GM12878 (cell line): ENCODE data around the gene PLK1. TPM values are rescaled to one million over a fixed set of nuclear protein-coding genes. Genes with fewer than 3 reads are reported as not detected.

Experiments used
- ATAC-seq: fragments of 200-7000 bp; cut with Tn5 transposase; 3 replicates; pipeline ENCODE4 v1.9.1; 2020; ENCODE audit warnings: mild to moderate bottlenecking, moderate library complexity
- BruUV-seq: library from RNA; stranded (reverse); fragments of 400-500 nt; replicated peaks from 2 replicates; lab custom pipeline; 2021; lab: Mats Ljungman, UMichigan
- CTCF ChIA-PET: fragments of 300-600 bp; sonication (Branson Sonifier 250); formaldehyde crosslinking; extraction: SDS; loops from one replicate; lab custom pipeline; 2021; ENCODE audit warnings: inconsistent platforms; lab: Yijun Ruan, JAX
- POLR2A ChIA-PET: fragments of 350-600 bp; formaldehyde crosslinking; extraction: SDS; loops from one replicate; lab custom pipeline; 2021; ENCODE audit warnings: inconsistent platforms; lab: Charles Lee
- RAD21 ChIA-PET: fragments of 300-600 bp; sonication (Branson Sonifier 250); formaldehyde crosslinking; loops from one replicate; lab custom pipeline; 2023; ENCODE audit warnings: antibody characterized with exemption; ENCODE audit not compliant: unreplicated experiment; lab: Charles Lee
- SMC1A ChIA-PET: fragments of 300-600 bp; sonication (Branson Sonifier 250); formaldehyde crosslinking; loops from one replicate; lab custom pipeline; 2023; ENCODE audit not compliant: unreplicated experiment, uncharacterized antibody; lab: Charles Lee
- DNase-seq: peaks from one replicate; pipeline ENCODE4 v3.0.0-alpha.2; 2011; ENCODE audit warnings: low read depth, low spot score
- FAIRE-seq: peaks from 3 replicates; lab custom pipeline; 2011; peaks lifted over from hg19 to GRCh38; lab: Jason Lieb, UNC
- H2AFZ ChIP-seq: 2 replicates; pipeline ENCODE4 v1.6.0; 2011; ENCODE audit warnings: low read depth, low read length, control low read depth; ENCODE audit not compliant: control insufficient read depth
- H3K27ac ChIP-seq: 2 replicates; pipeline ENCODE4 v1.5.1; 2011; ENCODE audit warnings: control low read depth; ENCODE audit not compliant: control insufficient read depth, insufficient read depth
- H3K27me3 ChIP-seq, 2 experiments: replicated peaks in 1 of 2; 2 replicates each; pipeline versions ENCODE4 v1.6.0 to v1.6.1; 2011; ENCODE audit warnings: low read length in 1 of 2; ENCODE audit not compliant: control insufficient read depth in 2 of 2, insufficient read depth in 2 of 2
- H3K36me3 ChIP-seq, 2 experiments: 2 replicates each; pipeline ENCODE4 v1.5.1; 2011; ENCODE audit warnings: low read length in 1 of 2; ENCODE audit not compliant: control insufficient read depth in 2 of 2, insufficient read depth in 2 of 2
- H3K4me1 ChIP-seq: 2 replicates; pipeline ENCODE4 v1.6.1; 2011; ENCODE audit warnings: mild to moderate bottlenecking, low read length, moderate library complexity, mixed read lengths; ENCODE audit not compliant: control insufficient read depth, insufficient read depth
- H3K4me2 ChIP-seq: 2 replicates; pipeline ENCODE4 v1.6.0; 2011; ENCODE audit warnings: control low read depth; ENCODE audit not compliant: control insufficient read depth, insufficient read depth
- H3K4me3 ChIP-seq: fragments of 200-600 bp; sonication (generic); 2 replicates; pipeline ENCODE4 v1.5.1; 2016
- H3K79me2 ChIP-seq: 2 replicates; pipeline ENCODE4 v1.6.0; 2011; ENCODE audit warnings: low read length; ENCODE audit not compliant: control insufficient read depth, insufficient read depth
- H3K9ac ChIP-seq: 2 replicates; pipeline ENCODE4 v1.8.0; 2011; ENCODE audit warnings: low read length, control low read depth, mixed read lengths; ENCODE audit not compliant: control insufficient read depth, insufficient read depth
- H3K9me3 ChIP-seq: replicated peaks from 3 replicates; pipeline ENCODE4 v1.5.1; 2011; ENCODE audit warnings: mild to moderate bottlenecking, low read length; ENCODE audit not compliant: control insufficient read depth, insufficient read depth
- H4K20me1 ChIP-seq: 2 replicates; pipeline ENCODE4 v1.6.0; 2011; ENCODE audit not compliant: control insufficient read depth, insufficient read depth
- BCL11A ChIP-seq: IDR thresholded peaks from 2 replicates; pipeline ENCODE4 v1.6.1; 2011; ENCODE audit warnings: low read depth, low read length
- NR2C2 ChIP-seq: IDR thresholded peaks from 2 replicates; pipeline ENCODE4 v1.6.1; 2011; ENCODE audit warnings: borderline replicate concordance, low read depth; ENCODE audit not compliant: control insufficient read depth, insufficient read length
- PAX8 ChIP-seq: fragments of 450-650 bp; IDR thresholded peaks from 2 replicates; pipeline ENCODE4 v1.6.1; 2017; ENCODE audit warnings: mild to moderate bottlenecking, moderate library complexity
- PBX3 ChIP-seq: IDR thresholded peaks from 2 replicates; pipeline ENCODE4 v1.6.1; 2011; ENCODE audit warnings: mild to moderate bottlenecking, low read depth, low read length, moderate library complexity; ENCODE audit not compliant: insufficient replicate concordance
- POLR2A ChIP-seq: IDR thresholded peaks from 2 replicates; pipeline ENCODE4 v1.6.1; 2011; ENCODE audit warnings: low read depth, mild to moderate bottlenecking, low read length
- POLR2AphosphoS2 ChIP-seq: IDR thresholded peaks from 2 replicates; pipeline ENCODE4 v1.6.1; 2011; ENCODE audit warnings: low read depth, mild to moderate bottlenecking, low read length, improper control_type of control experiment, moderate library complexity
- YY1 ChIP-seq: IDR thresholded peaks from 2 replicates; pipeline ENCODE4 v1.6.1; 2011; ENCODE audit warnings: low read depth, mild to moderate bottlenecking, low read length
- WGBS: methylation state at CpG from one replicate; pipeline ENCODE4 v1.1.6; 2016; ENCODE audit warnings: low lambda C conversion rate; ENCODE audit not compliant: insufficient replicate concordance, insufficient coverage; ENCODE audit errors: missing lambda C conversion rate; 5-methylcytosine and 5-hydroxymethylcytosine counted together
- in situ Hi-C: fragments of 300-500 bp; cut with MboI; formaldehyde crosslinking; loops from 9 replicates; pipeline ENCODE4 v1.14.3; 2018; ENCODE audit warnings: mixed read lengths
- intact Hi-C: fragments of 100-400 bp; cut with micrococcal nuclease; formaldehyde crosslinking; loops from one replicate; pipeline ENCODE4 v1.14.2; 2022; ENCODE audit not compliant: unreplicated experiment
- polyA plus RNA-seq, 11 experiments: library from polyadenylated mRNA; depleted of rRNA in 4 of 11; unstranded in 6 of 11; stranded (reverse) in 5 of 11; fragments of >200 nt; fragmentation: Nextera tagmentation in 4 of 11; fragmentation: Illumina TruSeq in 1 of 11; extraction: Ambion mirVana in 4 of 11; extraction: Trizol in 1 of 11; gene quantifications; 1 replicate in 1 of 11; 2 replicates in 10 of 11; pipeline versions ENCODE4 v1.2.1 to v1.2.3, GENCODE V29; 2011 to 2016; ENCODE audit warnings: inconsistent platforms in 2 of 11, missing spikeins in 2 of 11, low read depth in 1 of 11
- total RNA-seq, 4 experiments: library from RNA; depleted of rRNA in 3 of 4; stranded (reverse); fragments of >200 nt in 3 of 4; fragmentation: Illumina TruSeq in 1 of 4; extraction: Trizol in 1 of 4; gene quantifications; 2 replicates each; pipeline versions ENCODE4 v1.2.1 to v1.2.3, GENCODE V29; 2013 to 2021

PLK1 gene
- total and polyA plus RNA-seq, 10 of the 15 experiments (the other 5 are each of a cell fraction or from before 2014, with no cell fraction given) = 11.3 to 191 (median 84.5) TPM

- H3K36me3 ChIP-seq = peaks cover 18 to 24% of the 10 kb centered on the region in 2 experiments
- BruUV-seq = no TSS peak
- peak overlapping the region; percentile 93 for H3K9ac ChIP-seq
- DNase-seq = no peak
- H3K4me3 ChIP-seq = peak overlapping the region; percentile 97
- H4K20me1 ChIP-seq = no peaks in the 10 kb centered on the region; the same call in 1 of the 2 replicates
- H3K27ac ChIP-seq = peak overlapping the region; percentile 85
- WGBS = 5% methylated on average over 24 of the region's 24 CpGs
- peaks cover 42% of the 10 kb centered on the region for H3K79me2 ChIP-seq
- no peak for FAIRE-seq
- RAD21 ChIA-PET = interaction anchor here (0.7 to 2.0 kb wide), 6 partner anchors 28 to 309 kb away, joined by 3 to 6 read pairs (median 4); no protein-coding TSS in a partner anchor
- H3K4me1 ChIP-seq = peaks cover 14% of the 10 kb centered on the region
- H3K27me3 ChIP-seq = no peaks in the 10 kb centered on the region
- H3K4me2 ChIP-seq = peak overlapping the region; percentile 94
- SMC1A ChIA-PET = interaction anchor here (0.6 to 1.5 kb wide), 5 partner anchors 27 to 126 kb away, joined by 3 to 4 read pairs (median 3); partner anchors contain the start of gene DCTN5
- peak; percentile 56 for ATAC-seq
- in situ Hi-C loops (no loop called here), intact Hi-C loops (loop anchor here (5.0 kb wide), 1 partner anchor 37 kb away; the partner anchor contains the start of genes DCTN5 and PALB2)
- no peaks in the 10 kb centered on the region for H3K9me3 ChIP-seq
- TF ChIP-seq POLR2A = peak; percentile 3; the same call in 1 of the 2 replicates
- no peak for TF ChIP-seq PAX8
- no peak for TF ChIP-seq PBX3
- no peak for TF ChIP-seq POLR2AphosphoS2
- no peak for TF ChIP-seq NR2C2
- TF ChIP-seq YY1 = peak; percentile 46; the same call in 1 of the 2 replicates
- no peak for TF ChIP-seq BCL11A
- H2AFZ ChIP-seq = peak overlapping the region; percentile 46
- POLR2A ChIA-PET = interaction anchor here (0.6 to 1.1 kb wide), 4 partner anchors 9 to 257 kb away, joined by 3 to 4 read pairs (median 4); no protein-coding TSS in a partner anchor
- CTCF ChIA-PET = interaction anchor here (0.6 to 4.5 kb wide), 6 partner anchors 12 to 211 kb away, joined by 3 to 26 read pairs (median 4); no protein-coding TSS in a partner anchor
These were observed 741 bp downstream of the PLK1 start for GRCh38 chr16:23679274-23679985.
